Kidney (tissue), 14 donors: ENCODE results near the gene PCNT. TPM values are rescaled to one million over a fixed set of nuclear protein-coding genes. Genes with fewer than 3 reads are reported as not detected.

Experiments
- DNase-seq, 5 donors: peaks; one replicate each; pipeline ENCODE4 v3.0.0-alpha.2; 2013 to 2020
- FAIRE-seq: peaks from 2 replicates; lab custom pipeline; 2012; peaks lifted over from hg19 to GRCh38; lab: Jason Lieb, UNC
- H3K27ac ChIP-seq, 2 donors: one replicate each; pipeline ENCODE4 v1.7.0; 2013; ENCODE audit warnings: low read depth in 2 of 2, low read length in 2 of 2, inconsistent platforms in 1 of 2
- H3K27me3 ChIP-seq: one replicate; pipeline ENCODE4 v1.7.1; 2013; ENCODE audit warnings: low read length, inconsistent platforms; ENCODE audit not compliant: control insufficient read depth, insufficient read depth
- H3K36me3 ChIP-seq, 3 donors: one replicate each; pipeline versions ENCODE4 v1.7.0 to v1.7.1; 2013; ENCODE audit warnings: low read length in 3 of 3, control low read depth in 1 of 3, inconsistent platforms in 1 of 3; ENCODE audit not compliant: insufficient read depth in 3 of 3, control insufficient read depth in 2 of 3
- H3K4me1 ChIP-seq, 3 donors: one replicate each; pipeline versions ENCODE4 v1.7.0 to v1.7.1; 2013; ENCODE audit warnings: low read length in 3 of 3, inconsistent platforms in 1 of 3, low read depth in 1 of 3; ENCODE audit not compliant: control insufficient read depth in 2 of 3, insufficient read depth in 2 of 3
- H3K4me3 ChIP-seq, 3 donors: one replicate each; pipeline versions ENCODE4 v1.7.0 to v1.8.1; 2013; ENCODE audit warnings: low read length in 3 of 3, control low read depth in 1 of 3, inconsistent platforms in 1 of 3
- H3K9ac ChIP-seq, 3 donors: one replicate each; pipeline versions ENCODE4 v1.7.0 to v1.7.1; 2013; ENCODE audit warnings: low read length in 3 of 3, control low read depth in 1 of 3, inconsistent platforms in 1 of 3
- H3K9me3 ChIP-seq, 3 donors: one replicate each; pipeline versions ENCODE4 v1.7.0 to v1.7.1; 2013; ENCODE audit warnings: low read length in 3 of 3, control low read depth in 1 of 3, inconsistent platforms in 1 of 3; ENCODE audit not compliant: control insufficient read depth in 2 of 3, insufficient read depth in 1 of 3
- intact Hi-C: fragments of 100-400 bp; cut with DNase I; formaldehyde crosslinking; loops from one replicate; pipeline ENCODE4 v1.11.1; 2022
- polyA plus RNA-seq: library from polyadenylated mRNA; stranded (reverse); fragments of 350-450 nt; fragmentation: Illumina TruSeq; extraction: RNeasy Lipid Tissue Mini Kit (QIAGEN cat#74804); gene quantifications from one replicate; pipeline ENCODE4 v1.2.3, GENCODE V29; 2014; ENCODE audit warnings: low read depth, low replicate concordance; ENCODE audit not compliant: insufficient read depth
- total RNA-seq: library from RNA; stranded (reverse); fragmentation: NEBNext Ultra II Directional; extraction: Animal tissue kit (Norgen Biotek cat#: 25700); gene quantifications from one replicate; pipeline ENCODE4 v1.2.1, GENCODE V29; 2021
- TF ChIP-seq, protein P1 (sequence below): IDR thresholded peaks from 3 replicates; pipeline ENCODE4 v1.5.1; 2012; ENCODE audit warnings: mild to moderate bottlenecking, moderate library complexity, borderline replicate concordance; ENCODE audit not compliant: insufficient read depth; ENCODE audit errors: extremely low read depth
- donor health status: control.
- donor health status: control.
- donor health status: control.
- donor health status: control.
- donor health status: control.
- donor health status: DM: yes; HTN: yes; CAD: no.
- donor health status: Normal renal cell carcinoma (clear cell type).

The PCNT gene
- total and polyA plus RNA-seq, 2 donors from 2014 or later: 4.2 to 26.1 TPM

DNA sequence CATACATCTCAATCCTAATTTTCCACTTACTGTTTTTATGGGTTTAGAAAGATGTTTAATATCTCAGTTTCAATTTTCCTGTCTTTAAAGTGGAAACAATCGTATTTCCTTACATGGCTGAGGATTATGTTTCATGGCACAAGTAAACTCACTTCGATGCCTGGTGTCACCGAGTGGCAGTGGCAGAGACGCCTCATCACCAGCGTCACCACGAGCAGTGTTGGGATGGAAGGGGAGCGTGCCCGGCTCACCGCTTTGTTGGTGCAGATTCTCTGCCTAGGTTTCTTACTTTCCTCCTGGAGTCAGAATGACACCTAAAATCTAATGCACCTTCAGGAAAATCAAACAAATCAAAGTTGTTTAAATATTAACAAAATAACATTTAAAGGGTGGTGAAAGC lies 86.6 kb downstream of the PCNT start:
- intact Hi-C loops: no loop called here
- Histone ChIP-seq H3K27ac (no peak overlapping the region), H3K9ac (no peak overlapping the region), H3K4me3 (no peak overlapping the region), H3K4me1 (no peaks in the 10 kb centered on the region), H3K9me3 (no peaks in the 10 kb centered on the region), H3K27me3 (no peaks in the 10 kb centered on the region), H3K36me3 (peaks cover 0 to 11% (median 3%) of the 10 kb centered on the region in 3 donors)
- DNase-seq: peak in 1 of 5 donors; percentile 38
- FAIRE-seq: no peak
- TF ChIP-seq, protein P1, sequence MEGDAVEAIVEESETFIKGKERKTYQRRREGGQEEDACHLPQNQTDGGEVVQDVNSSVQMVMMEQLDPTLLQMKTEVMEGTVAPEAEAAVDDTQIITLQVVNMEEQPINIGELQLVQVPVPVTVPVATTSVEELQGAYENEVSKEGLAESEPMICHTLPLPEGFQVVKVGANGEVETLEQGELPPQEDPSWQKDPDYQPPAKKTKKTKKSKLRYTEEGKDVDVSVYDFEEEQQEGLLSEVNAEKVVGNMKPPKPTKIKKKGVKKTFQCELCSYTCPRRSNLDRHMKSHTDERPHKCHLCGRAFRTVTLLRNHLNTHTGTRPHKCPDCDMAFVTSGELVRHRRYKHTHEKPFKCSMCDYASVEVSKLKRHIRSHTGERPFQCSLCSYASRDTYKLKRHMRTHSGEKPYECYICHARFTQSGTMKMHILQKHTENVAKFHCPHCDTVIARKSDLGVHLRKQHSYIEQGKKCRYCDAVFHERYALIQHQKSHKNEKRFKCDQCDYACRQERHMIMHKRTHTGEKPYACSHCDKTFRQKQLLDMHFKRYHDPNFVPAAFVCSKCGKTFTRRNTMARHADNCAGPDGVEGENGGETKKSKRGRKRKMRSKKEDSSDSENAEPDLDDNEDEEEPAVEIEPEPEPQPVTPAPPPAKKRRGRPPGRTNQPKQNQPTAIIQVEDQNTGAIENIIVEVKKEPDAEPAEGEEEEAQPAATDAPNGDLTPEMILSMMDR: no peak

DNA sequence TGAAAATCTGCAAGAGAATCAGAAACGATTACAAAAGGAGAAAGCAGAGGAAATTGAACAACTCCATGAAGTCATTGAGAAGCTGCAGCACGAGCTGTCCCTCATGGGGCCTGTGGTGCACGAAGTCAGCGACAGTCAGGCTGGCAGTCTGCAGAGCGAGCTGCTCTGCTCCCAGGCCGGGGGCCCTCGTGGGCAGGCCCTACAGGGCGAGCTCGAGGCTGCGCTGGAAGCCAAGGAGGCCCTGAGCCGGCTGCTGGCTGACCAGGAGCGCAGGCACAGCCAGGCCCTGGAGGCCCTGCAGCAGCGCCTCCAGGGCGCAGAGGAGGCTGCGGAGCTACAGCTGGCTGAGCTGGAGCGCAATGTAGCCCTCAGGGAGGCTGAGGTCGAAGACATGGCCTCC lies 87.3 kb downstream of the PCNT start:
- intact Hi-C loops: no loop called here
- Histone ChIP-seq H3K4me1 (no peaks in the 10 kb centered on the region), H3K27me3 (no peaks in the 10 kb centered on the region), H3K9ac (no peak overlapping the region), H3K4me3 (no peak overlapping the region), H3K27ac (no peak overlapping the region), H3K36me3 (peaks cover 0 to 14% (median 3%) of the 10 kb centered on the region in 3 donors), H3K9me3 (no peaks in the 10 kb centered on the region)
- FAIRE-seq (no peak), DNase-seq (peak in 1 of 5 donors; percentile 61)
- TF ChIP-seq, protein P1: no peak

DNA sequence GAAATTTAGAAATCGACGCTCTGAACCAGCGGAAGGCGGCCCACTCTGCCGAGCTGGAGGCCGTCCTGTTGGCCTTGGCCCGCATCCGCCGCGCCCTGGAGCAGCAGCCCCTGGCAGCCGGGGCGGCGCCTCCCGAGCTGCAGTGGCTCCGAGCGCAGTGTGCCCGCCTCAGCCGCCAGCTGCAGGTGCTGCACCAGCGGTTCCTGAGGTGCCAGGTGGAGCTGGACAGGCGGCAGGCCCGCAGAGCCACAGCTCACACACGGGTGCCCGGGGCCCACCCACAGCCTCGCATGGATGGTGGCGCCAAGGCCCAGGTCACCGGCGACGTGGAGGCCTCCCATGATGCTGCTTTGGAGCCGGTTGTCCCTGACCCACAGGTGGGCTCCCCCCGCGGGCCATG lies 87.7 kb downstream of the PCNT start:
- Histone ChIP-seq H3K4me1 (no peaks in the 10 kb centered on the region), H3K9ac (no peak overlapping the region), H3K27ac (no peak overlapping the region), H3K4me3 (no peak overlapping the region), H3K9me3 (no peaks in the 10 kb centered on the region), H3K27me3 (no peaks in the 10 kb centered on the region), H3K36me3 (peaks cover 0 to 17% (median 3%) of the 10 kb centered on the region in 3 donors)
- intact Hi-C loops: no loop called here
- FAIRE-seq (no peak), DNase-seq (peak in 1 of 5 donors; percentile 51)
- TF ChIP-seq, protein P1: no peak
